ENCODE measurements around the gene CNTN2. TPM values are rescaled to one million over a fixed set of nuclear protein-coding genes. Genes with fewer than 3 reads are reported as not detected.

The CNTN2 gene
- total RNA-seq, 1 donor from 2014 or later = not detected

DNA sequence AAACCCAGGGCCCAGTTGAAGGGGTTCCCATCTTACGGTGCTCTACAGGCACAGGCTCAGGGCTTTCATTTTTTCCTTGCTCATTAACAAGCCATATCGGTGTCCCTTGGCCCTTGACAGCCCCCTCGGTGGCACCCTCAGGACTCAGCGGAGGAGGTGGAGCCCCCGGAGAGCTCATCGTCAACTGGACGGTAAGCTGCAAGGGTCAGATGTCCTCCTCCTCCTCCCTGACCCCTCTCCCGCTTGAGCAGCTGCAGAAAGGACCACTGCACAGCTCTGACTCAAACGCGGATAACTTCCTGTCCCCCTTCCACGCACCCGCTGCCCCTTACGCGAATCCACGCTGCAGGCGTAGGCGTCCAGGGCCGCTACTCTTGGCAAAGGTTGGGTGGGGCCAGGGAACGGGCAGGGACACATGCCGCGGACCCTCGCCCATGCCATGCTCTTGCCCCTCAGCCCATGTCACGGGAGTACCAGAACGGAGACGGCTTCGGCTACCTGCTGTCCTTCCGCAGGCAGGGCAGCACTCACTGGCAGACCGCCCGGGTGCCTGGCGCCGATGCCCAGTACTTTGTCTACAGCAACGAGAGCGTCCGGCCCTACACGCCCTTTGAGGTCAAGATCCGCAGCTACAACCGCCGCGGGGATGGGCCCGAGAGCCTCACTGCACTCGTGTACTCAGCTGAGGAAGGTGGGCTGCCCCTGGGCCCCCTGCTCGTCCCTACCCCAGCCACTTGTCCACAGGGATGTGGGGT, 26.5 kb downstream of the CNTN2 start:
- DNase-seq (ENCODE audit: extremely low read depth, low read depth, low spot score) = no peak

DNA sequence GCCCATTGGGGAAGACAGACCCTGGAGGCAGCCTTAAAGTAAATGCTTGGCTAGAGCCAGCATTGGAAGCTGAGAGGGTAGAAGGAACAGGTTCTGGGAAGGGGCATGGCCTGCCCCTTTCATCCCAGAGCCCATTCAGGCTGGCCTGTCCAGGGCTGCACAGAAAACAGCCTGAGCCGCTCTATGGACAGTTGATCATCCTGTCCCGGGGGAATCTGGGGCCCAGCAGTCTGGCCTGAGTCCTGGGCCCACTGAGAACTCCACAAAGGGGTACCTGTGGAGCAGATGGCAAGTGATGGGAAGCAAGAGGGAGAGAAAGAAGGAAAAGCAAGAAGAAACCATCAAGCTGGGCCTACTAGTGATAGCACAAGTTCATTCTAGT, 28.0 kb downstream of the CNTN2 start:
- no peak for DNase-seq (ENCODE audit: extremely low read depth, low read depth, low spot score)

DNA sequence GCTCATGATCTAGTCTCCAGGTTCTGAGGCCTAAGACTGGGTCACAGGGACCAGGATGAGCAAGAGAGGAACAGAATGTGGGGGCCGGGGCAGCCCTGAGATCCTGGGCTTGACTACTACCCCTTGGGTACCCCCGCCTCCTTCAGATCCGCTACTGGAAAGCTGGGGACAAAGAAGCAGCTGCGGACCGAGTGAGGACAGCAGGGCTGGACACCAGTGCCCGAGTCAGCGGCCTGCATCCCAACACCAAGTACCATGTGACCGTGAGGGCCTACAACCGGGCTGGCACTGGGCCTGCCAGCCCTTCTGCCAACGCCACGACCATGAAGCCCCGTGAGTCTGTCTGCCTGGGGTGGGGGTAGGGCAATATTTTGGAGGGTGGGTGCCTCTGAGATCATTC, 28.8 kb downstream of the CNTN2 start:
- DNase-seq (ENCODE audit: extremely low read depth, low read depth, low spot score) = no peak

- DNase-seq (ENCODE audit: extremely low read depth, low read depth, low spot score) = no peak
Observed at GRCh38 chr1:205072286-205072685, 29.3 kb downstream of the CNTN2 start.

- no peak for DNase-seq (ENCODE audit: extremely low read depth, low read depth, low spot score)
Observed at GRCh38 chr1:205072881-205073280, 29.9 kb downstream of the CNTN2 start.

DNA sequence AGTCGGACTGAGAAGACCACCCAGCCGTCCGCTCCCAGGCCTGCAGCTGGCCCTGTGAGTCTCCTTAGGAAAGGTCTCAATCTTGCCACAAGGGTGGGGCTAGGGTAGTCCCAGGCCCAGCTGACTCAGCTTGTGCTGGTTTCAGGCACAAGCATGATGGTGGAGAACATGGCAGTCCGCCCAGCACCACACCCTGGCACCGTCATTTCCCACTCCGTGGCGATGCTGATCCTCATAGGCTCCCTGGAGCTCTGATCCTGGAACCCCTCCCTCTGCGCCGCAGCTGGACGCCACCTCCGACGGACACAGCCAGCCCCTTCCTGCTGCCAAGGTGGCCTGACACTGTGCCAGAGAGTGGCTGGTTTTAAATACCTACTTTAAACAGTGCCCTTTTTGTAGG, 30.5 kb downstream of the CNTN2 start:
- no peak for DNase-seq (ENCODE audit: extremely low read depth, low read depth, low spot score)

GRCh38 chr1:205074084-205074483, 31.1 kb downstream of the CNTN2 start:
- no peak for DNase-seq (ENCODE audit: extremely low read depth, low read depth, low spot score)

DNA sequence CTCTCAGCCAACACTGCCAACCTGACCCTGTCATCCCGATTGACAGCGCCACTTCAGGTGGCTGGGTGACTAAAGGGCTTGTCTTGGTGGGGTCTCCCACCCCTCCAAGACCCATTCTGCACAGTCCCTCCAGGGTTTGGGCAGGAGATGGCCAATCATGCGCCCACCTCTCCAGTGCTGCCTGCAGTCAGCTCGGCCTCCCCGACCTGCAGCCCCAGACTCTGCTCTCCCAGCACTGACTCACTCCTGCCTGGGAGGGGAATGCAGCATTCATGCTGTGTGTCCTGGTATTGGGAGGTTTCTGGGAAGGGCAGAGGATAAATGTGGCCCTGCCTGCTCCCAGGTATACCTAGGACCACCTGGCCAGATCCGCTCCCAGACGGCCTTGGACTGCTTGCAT, 31.5 kb downstream of the CNTN2 start:
- no peak for DNase-seq (ENCODE audit: extremely low read depth, low read depth, low spot score)

GRCh38 chr1:205075642-205076155, 32.7 kb downstream of the CNTN2 start:
- no peak for DNase-seq (ENCODE audit: extremely low read depth, low read depth, low spot score)

- DNase-seq (ENCODE audit: extremely low read depth, low read depth, low spot score) = no peak
Observed at GRCh38 chr1:205076245-205076761, 33.3 kb downstream of the CNTN2 start.

GRCh38 chr1:205077158-205077933, 34.3 kb downstream of the CNTN2 start:
- no peak for DNase-seq (ENCODE audit: extremely low read depth, low read depth, low spot score)

DNA sequence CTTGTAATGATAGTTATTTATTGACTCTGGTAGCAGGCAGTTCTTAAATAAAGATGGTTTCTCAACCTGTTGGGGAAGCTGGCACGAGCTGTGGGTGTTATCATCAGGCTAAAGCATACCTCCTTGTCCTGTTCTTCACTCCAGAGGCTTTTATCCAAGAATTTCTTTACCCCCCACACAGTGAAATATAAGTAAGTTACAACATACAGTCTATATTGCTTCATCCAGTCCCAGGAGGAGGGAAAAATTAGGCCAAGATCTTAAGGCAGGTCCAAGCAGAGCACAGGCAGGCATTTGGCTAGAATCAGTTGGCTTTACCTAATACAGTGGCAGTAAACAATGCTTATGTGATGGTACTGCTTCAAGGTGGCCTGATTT, 34.9 kb downstream of the CNTN2 start:
- no peak for DNase-seq (ENCODE audit: extremely low read depth, low read depth, low spot score)

GRCh38 chr1:205082431-205082830, 39.4 kb downstream of the CNTN2 start:
- no peak for DNase-seq (ENCODE audit: extremely low read depth, low read depth, low spot score)

GRCh38 chr1:205084360-205084759, 41.3 kb downstream of the CNTN2 start, which contains the start of gene TMEM81:
TSS of gene TMEM81 (minus strand) at chr1:205084460. CDS start at chr1:205084320, 140 bp downstream.
- DNase-seq (ENCODE audit: extremely low read depth, low read depth, low spot score) = no peak

DNA sequence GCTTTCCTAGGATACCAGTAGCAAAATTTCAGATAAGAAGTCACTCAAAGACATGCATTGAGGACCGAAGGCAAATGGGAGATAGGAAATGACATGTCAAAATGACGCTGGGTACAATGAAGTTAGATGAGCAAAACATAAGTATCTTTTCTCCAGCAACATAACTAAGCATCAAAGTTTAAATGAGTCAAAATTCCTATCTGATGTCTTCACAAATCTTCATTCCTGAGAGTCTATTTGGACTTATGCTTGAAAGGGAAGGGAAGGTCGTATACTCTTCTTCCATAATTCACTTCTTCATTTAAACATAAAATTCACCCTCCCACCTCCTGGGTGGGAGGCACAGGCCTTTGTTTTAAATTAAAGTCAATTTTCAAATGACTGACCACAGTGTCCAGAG, 45.3 kb downstream of the CNTN2 start:
- DNase-seq (ENCODE audit: extremely low read depth, low read depth, low spot score) = no peak

GRCh38 chr1:205091043-205091740, 48.2 kb downstream of the CNTN2 start:
- DNase-seq (ENCODE audit: extremely low read depth, low read depth, low spot score) = no peak

DNA sequence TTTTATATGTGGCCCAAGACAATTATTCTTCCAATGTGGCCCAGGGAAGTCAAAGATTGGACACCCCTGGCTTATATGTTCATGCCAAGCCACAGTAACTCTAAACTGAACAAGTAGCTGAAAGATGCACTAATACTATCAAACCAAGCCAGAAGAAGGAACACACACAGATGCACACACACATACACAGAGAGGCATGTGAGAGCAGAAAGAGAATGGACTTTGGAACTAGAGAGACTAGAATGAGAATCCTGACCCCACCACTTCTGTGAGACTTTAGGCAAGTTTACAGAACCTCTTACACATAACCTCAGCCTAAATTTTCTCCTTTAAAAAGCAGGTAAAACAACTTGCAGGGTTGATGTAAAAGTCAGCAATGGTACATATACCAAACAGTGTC, 52.4 kb downstream of the CNTN2 start:
- no peak for DNase-seq (ENCODE audit: extremely low read depth, low read depth, low spot score)

DNA sequence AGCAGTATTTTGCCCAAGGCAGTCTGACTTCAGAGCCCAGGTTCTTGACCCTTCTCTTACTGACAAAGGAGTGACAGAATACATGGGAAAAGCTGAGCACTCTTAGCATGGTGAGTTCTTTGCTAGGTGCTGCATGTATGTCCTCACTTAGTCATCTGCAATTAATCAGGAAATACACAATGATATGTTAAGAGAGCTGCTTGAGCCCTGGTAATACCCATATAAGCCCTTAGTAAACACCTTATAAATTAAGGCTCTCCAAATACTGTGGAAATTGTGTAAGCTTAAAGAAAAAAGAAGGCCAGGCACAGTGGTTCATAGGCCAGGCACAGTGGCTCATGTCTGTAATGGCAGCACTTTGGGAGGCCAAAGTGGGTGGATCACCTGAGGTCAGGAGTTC, 55.2 kb downstream of the CNTN2 start:
- no peak for DNase-seq (ENCODE audit: extremely low read depth, low read depth, low spot score)

DNA sequence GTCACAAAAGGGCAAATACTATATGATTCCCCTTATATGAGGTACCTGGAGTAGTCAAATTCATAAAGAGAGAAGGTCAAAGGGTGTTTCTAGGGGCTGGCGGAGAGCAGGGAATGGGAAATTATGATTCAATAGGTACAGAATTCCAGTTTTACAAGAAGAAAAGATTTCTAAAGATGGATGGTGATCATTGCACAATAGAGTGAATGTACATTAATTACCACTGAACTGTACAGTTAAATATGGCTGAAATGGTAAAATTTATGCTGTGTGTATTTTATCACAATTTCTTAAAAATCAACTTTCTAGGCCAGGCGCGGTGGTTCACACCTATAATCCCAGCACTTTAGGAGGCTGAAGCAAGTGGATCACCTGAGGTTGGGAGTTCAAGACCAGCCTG, 59.4 kb downstream of the CNTN2 start:
- DNase-seq (ENCODE audit: extremely low read depth, low read depth, low spot score) = no peak

DNA sequence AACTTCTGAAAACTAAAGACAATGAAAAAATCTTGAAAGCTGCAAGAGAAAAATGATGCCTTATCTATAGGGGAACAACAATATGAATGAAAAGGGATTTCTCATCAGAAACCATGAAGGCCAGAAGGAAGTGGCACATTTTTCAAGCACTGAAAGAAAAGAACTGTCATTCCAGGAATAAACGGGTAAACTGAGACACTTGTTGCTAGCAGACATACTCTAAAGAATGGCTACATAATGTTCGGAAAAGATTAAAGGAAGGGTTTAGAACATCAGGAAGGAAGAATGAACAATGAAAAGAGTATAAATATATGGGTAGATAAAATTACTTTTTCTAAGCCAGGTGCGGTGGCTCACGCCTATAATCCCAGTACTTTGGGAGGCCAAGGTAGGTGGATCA, 64.3 kb downstream of the CNTN2 start:
- DNase-seq (ENCODE audit: extremely low read depth, low read depth, low spot score) = no peak

DNA sequence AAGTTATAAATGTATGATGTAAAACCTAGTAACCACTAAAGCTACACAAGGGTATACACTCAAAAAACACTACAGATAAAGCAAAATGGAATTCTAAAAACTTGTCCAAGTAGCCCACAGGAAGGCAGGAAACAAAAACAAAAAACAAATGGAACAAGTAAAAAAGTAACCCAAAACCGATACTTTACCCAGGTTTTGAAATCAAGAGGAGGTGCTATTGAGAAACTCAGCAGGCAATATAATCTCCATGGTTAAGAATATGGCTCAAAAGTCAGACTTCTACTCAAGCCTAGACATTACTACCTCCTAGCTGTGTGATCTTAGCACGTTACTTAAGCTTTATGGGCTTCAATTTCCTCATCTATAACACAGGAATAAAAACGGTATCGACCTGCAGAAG, 65.5 kb downstream of the CNTN2 start:
- no peak for DNase-seq (ENCODE audit: extremely low read depth, low read depth, low spot score)
